H1 (cell line): ENCODE results near the gene CYP27B1. TPM values are rescaled to one million over a fixed set of nuclear protein-coding genes. Genes with fewer than 3 reads are reported as not detected.

Source experiments
- CTCF ChIA-PET: fragments of 300-600 bp; sonication (Branson Sonifier 250); formaldehyde crosslinking; loops from one replicate; lab custom pipeline; 2021; ENCODE audit not compliant: partially characterized antibody; lab: Charles Lee
- POLR2A ChIA-PET: fragments of 300-600 bp; sonication (Branson Sonifier 250); formaldehyde crosslinking; loops from one replicate; lab custom pipeline; 2021; ENCODE audit warnings: inconsistent platforms; ENCODE audit not compliant: partially characterized antibody; lab: Charles Lee
- DNase-seq, 2 experiments: peaks; one replicate each; pipeline versions ENCODE4 v3.0.0 to v3.0.0-alpha.2; 2010 to 2022; ENCODE audit warnings: low spot score in 2 of 2, low read depth in 1 of 2, mixed read lengths in 1 of 2
- FAIRE-seq: peaks from 2 replicates; lab custom pipeline; 2011; peaks lifted over from hg19 to GRCh38; lab: Jason Lieb, UNC
- H2AFZ ChIP-seq: 2 replicates; pipeline ENCODE4 v1.8.1; 2012; ENCODE audit warnings: low read length, inconsistent platforms
- H2AK5ac ChIP-seq: 2 replicates; pipeline ENCODE4 v1.6.1; 2013; ENCODE audit warnings: low read depth, low read length
- H2BK120ac ChIP-seq: replicated peaks from 2 replicates; pipeline ENCODE3; 2013; ENCODE audit warnings: low read depth, low read length, inconsistent platforms
- H2BK12ac ChIP-seq: 2 replicates; pipeline ENCODE4 v1.6.1; 2013; ENCODE audit warnings: low read depth, low read length
- H2BK15ac ChIP-seq: 2 replicates; pipeline ENCODE4 v1.6.1; 2013; ENCODE audit warnings: low read length
- H2BK20ac ChIP-seq: 2 replicates; pipeline ENCODE4 v1.6.1; 2013; ENCODE audit warnings: low read length
- H2BK5ac ChIP-seq: 2 replicates; pipeline ENCODE4 v1.6.1; 2013; ENCODE audit warnings: low read depth, low read length
- H3K14ac ChIP-seq: 2 replicates; pipeline ENCODE4 v1.6.1; 2013; ENCODE audit warnings: inconsistent platforms; ENCODE audit not compliant: insufficient read length
- H3K18ac ChIP-seq: 2 replicates; pipeline ENCODE4 v1.6.1; 2013; ENCODE audit warnings: low read length; ENCODE audit errors: extremely low read depth
- H3K23ac ChIP-seq: 2 replicates; pipeline ENCODE4 v1.6.1; 2013; ENCODE audit warnings: inconsistent platforms; ENCODE audit not compliant: insufficient read length
- H3K23me2 ChIP-seq: 2 replicates; pipeline ENCODE4 v1.6.1; 2013; ENCODE audit warnings: low read depth, low read length
- H3K27ac ChIP-seq: 2 replicates; pipeline ENCODE4 v1.6.1; 2011; ENCODE audit warnings: low read depth, low read length, inconsistent platforms
- H3K27me3 ChIP-seq, 4 experiments: replicated peaks in 1 of 4; 1 replicate in 1 of 4; 2 replicates in 3 of 4; pipeline versions ENCODE4 v1.6.1 to v1.8.1; 2011 to 2013; ENCODE audit warnings: low read length in 3 of 4, mild to moderate bottlenecking in 3 of 4, inconsistent platforms in 2 of 4, mixed read lengths in 2 of 4, moderate library complexity in 1 of 4; ENCODE audit not compliant: control insufficient read depth in 3 of 4, insufficient read depth in 3 of 4; ENCODE audit errors: extremely low read depth in 1 of 4
- H3K36me3 ChIP-seq, 4 experiments: 2 replicates each; pipeline versions ENCODE4 v1.6.1 to v1.8.1; 2011 to 2013; ENCODE audit warnings: mild to moderate bottlenecking in 4 of 4, low read length in 3 of 4, moderate library complexity in 2 of 4, control low read depth in 1 of 4, inconsistent platforms in 1 of 4; ENCODE audit not compliant: insufficient read depth in 4 of 4, control insufficient read depth in 2 of 4
- H3K4ac ChIP-seq: replicated peaks from 2 replicates; pipeline ENCODE3; 2013; ENCODE audit warnings: low read length, low read depth, mixed read lengths, inconsistent platforms; ENCODE audit not compliant: insufficient read length
- H3K4me1 ChIP-seq, 4 experiments: replicated peaks in 1 of 4; 1 replicate in 1 of 4; 2 replicates in 3 of 4; pipeline versions ENCODE4 v1.6.1 to v1.8.1; 2011 to 2013; ENCODE audit warnings: low read length in 3 of 4, inconsistent platforms in 2 of 4, mixed read lengths in 1 of 4; ENCODE audit not compliant: insufficient read depth in 4 of 4, control insufficient read depth in 3 of 4
- H3K4me2 ChIP-seq, 2 experiments: 2 replicates each; pipeline versions ENCODE4 v1.6.1 to v1.8.1; 2011 to 2013; ENCODE audit warnings: low read depth in 2 of 2, low read length in 2 of 2, control low read depth in 1 of 2, inconsistent platforms in 1 of 2, mild to moderate bottlenecking in 1 of 2; ENCODE audit not compliant: insufficient read depth in 1 of 2
- H3K4me3 ChIP-seq, 4 experiments: fragments of 200-600, 300-600 bp in 1 of 4; sonication (generic), shearing (Covaris generic), sonication (Bioruptor Twin) in 1 of 4; 2 replicates each; pipeline versions ENCODE4 v1.5.1 to v1.8.1; 2011 to 2016; ENCODE audit warnings: low read length in 4 of 4, low read depth in 3 of 4, control low read depth in 2 of 4, inconsistent platforms in 2 of 4, mild to moderate bottlenecking in 2 of 4, mixed read lengths in 1 of 4, moderate library complexity in 1 of 4; ENCODE audit not compliant: insufficient read depth in 2 of 4; ENCODE audit errors: extremely low read depth in 1 of 4
- H3K56ac ChIP-seq: replicated peaks from 2 replicates; pipeline ENCODE3; 2013; ENCODE audit warnings: low read depth, mild to moderate bottlenecking, mixed read lengths, low read length, inconsistent platforms; ENCODE audit not compliant: insufficient read length
- H3K79me1 ChIP-seq: 2 replicates; pipeline ENCODE4 v1.6.1; 2013; ENCODE audit warnings: low read depth, low read length, control low read depth
- H3K79me2 ChIP-seq, 2 experiments: 2 replicates each; pipeline versions ENCODE4 v1.6.1 to v1.8.1; 2012 to 2013; ENCODE audit warnings: low read length in 2 of 2, mild to moderate bottlenecking in 2 of 2, inconsistent platforms in 1 of 2; ENCODE audit not compliant: insufficient read depth in 2 of 2, control insufficient read depth in 1 of 2
- H3K9ac ChIP-seq, 4 experiments: replicated peaks in 1 of 4; 1 replicate in 1 of 4; 2 replicates in 3 of 4; pipeline versions ENCODE4 v1.6.1 to v1.8.1; 2011 to 2013; ENCODE audit warnings: low read depth in 3 of 4, low read length in 3 of 4, control low read depth in 2 of 4, mild to moderate bottlenecking in 2 of 4, moderate library complexity in 2 of 4, inconsistent platforms in 1 of 4; ENCODE audit errors: extremely low read depth in 1 of 4
- H3K9me3 ChIP-seq, 2 experiments: 2 replicates each; pipeline versions ENCODE4 v1.6.1 to v1.8.1; 2012 to 2013; ENCODE audit warnings: mild to moderate bottlenecking in 2 of 2, moderate library complexity in 2 of 2, control low read depth in 1 of 2, inconsistent platforms in 1 of 2, low read depth in 1 of 2, low read length in 1 of 2, mixed read lengths in 1 of 2; ENCODE audit not compliant: insufficient read depth in 2 of 2
- H4K20me1 ChIP-seq, 2 experiments: replicated peaks in 1 of 2; 2 replicates each; pipeline versions ENCODE3 to v1.8.1; 2011 to 2013; ENCODE audit warnings: inconsistent platforms in 2 of 2, low read length in 2 of 2, mild to moderate bottlenecking in 1 of 2; ENCODE audit not compliant: insufficient read depth in 2 of 2, control insufficient read depth in 1 of 2
- H4K5ac ChIP-seq: 2 replicates; pipeline ENCODE4 v1.6.1; 2013; ENCODE audit warnings: low read length, low read depth, mixed read lengths, inconsistent platforms; ENCODE audit not compliant: insufficient read length
- H4K8ac ChIP-seq: 2 replicates; pipeline ENCODE4 v1.8.0; 2013; ENCODE audit warnings: mild to moderate bottlenecking, moderate library complexity, low read length, inconsistent platforms; ENCODE audit not compliant: insufficient read depth; ENCODE audit errors: extremely low read depth
- H4K91ac ChIP-seq: replicated peaks from 2 replicates; pipeline ENCODE3; 2013; ENCODE audit warnings: low read length, mixed read lengths, inconsistent platforms; ENCODE audit not compliant: insufficient read length
- BRCA1 ChIP-seq: IDR thresholded peaks from 2 replicates; pipeline ENCODE4 v1.6.1; 2012; ENCODE audit warnings: low read depth, low read length, improper control_type of control experiment
- CEBPB ChIP-seq: IDR thresholded peaks from 2 replicates; pipeline ENCODE4 v1.6.1; 2012; ENCODE audit warnings: low read depth, low read length
- GABPA ChIP-seq: IDR thresholded peaks from 2 replicates; pipeline ENCODE4 v1.6.1; 2011; ENCODE audit warnings: mild to moderate bottlenecking, low read length, moderate library complexity, borderline replicate concordance; ENCODE audit not compliant: insufficient read depth
- RAD21 ChIP-seq, 2 experiments: IDR thresholded peaks in 1 of 2; conservative IDR thresholded peaks in 1 of 2; 2 replicates each; pipeline ENCODE4 v1.6.1; 2011; ENCODE audit warnings: low read depth in 2 of 2, low read length in 2 of 2, improper control_type of control experiment in 1 of 2, inconsistent platforms in 1 of 2, mild to moderate bottlenecking in 1 of 2, moderate library complexity in 1 of 2
- SIN3A ChIP-seq, 2 experiments: IDR thresholded peaks in 1 of 2; conservative IDR thresholded peaks in 1 of 2; 2 replicates each; pipeline ENCODE4 v1.6.1; 2011 to 2012; ENCODE audit warnings: low read length in 2 of 2, improper control_type of control experiment in 1 of 2, low read depth in 1 of 2, mild to moderate bottlenecking in 1 of 2
- WGBS, 2 experiments: shearing (Covaris generic) in 1 of 2; methylation state at CpG; one replicate each; pipeline versions ENCODE4 v1.1.6 to v1.1.7; 2013 to 2015; ENCODE audit warnings: low lambda C conversion rate in 2 of 2, mixed read lengths in 2 of 2, inconsistent platforms in 1 of 2, low coverage in 1 of 2, missing lambda C conversion rate in 1 of 2; ENCODE audit not compliant: insufficient replicate concordance in 2 of 2, insufficient coverage in 1 of 2, insufficient read length in 1 of 2; ENCODE audit errors: extremely low coverage in 1 of 2, missing lambda C conversion rate in 1 of 2; 5-methylcytosine and 5-hydroxymethylcytosine counted together
- polyA plus RNA-seq, 7 experiments: library from polyadenylated mRNA; depleted of rRNA in 3 of 7; stranded (reverse) in 5 of 7; unstranded in 2 of 7; fragments of >200 nt in 5 of 7; fragments of 200-250 nt in 2 of 7; gene quantifications; 1 replicate in 5 of 7; 2 replicates in 1 of 7; 4 replicates in 1 of 7; pipeline versions ENCODE4 v1.2.1 to v1.2.3, GENCODE V29; 2011 to 2013; ENCODE audit warnings: missing spikeins in 2 of 7, mixed read lengths in 2 of 7
- total RNA-seq: library from RNA; stranded (reverse); fragmentation: NEBNext Ultra II Directional; extraction: Animal tissue kit (Norgen Biotek cat#: 25700); gene quantifications from 2 replicates; pipeline ENCODE4 v1.2.1, GENCODE V29; 2021
- TF ChIP-seq, protein P1 (sequence below), 3 experiments: IDR thresholded peaks; 1 replicate in 2 of 3; 2 replicates in 1 of 3; pipeline versions ENCODE4 v1.5.1 to v1.6.1; 2011; ENCODE audit warnings: low read length in 3 of 3, mild to moderate bottlenecking in 3 of 3, inconsistent platforms in 2 of 3, low read depth in 1 of 3, moderate library complexity in 1 of 3; ENCODE audit not compliant: insufficient read depth in 1 of 3; ENCODE audit errors: control extremely low read depth in 1 of 3

The CYP27B1 gene
- total and polyA plus RNA-seq, 2 of the 8 experiments (the other 6 are each of a cell fraction or from before 2014, with no cell fraction given): 2.9 to 3.3 TPM

DNA sequence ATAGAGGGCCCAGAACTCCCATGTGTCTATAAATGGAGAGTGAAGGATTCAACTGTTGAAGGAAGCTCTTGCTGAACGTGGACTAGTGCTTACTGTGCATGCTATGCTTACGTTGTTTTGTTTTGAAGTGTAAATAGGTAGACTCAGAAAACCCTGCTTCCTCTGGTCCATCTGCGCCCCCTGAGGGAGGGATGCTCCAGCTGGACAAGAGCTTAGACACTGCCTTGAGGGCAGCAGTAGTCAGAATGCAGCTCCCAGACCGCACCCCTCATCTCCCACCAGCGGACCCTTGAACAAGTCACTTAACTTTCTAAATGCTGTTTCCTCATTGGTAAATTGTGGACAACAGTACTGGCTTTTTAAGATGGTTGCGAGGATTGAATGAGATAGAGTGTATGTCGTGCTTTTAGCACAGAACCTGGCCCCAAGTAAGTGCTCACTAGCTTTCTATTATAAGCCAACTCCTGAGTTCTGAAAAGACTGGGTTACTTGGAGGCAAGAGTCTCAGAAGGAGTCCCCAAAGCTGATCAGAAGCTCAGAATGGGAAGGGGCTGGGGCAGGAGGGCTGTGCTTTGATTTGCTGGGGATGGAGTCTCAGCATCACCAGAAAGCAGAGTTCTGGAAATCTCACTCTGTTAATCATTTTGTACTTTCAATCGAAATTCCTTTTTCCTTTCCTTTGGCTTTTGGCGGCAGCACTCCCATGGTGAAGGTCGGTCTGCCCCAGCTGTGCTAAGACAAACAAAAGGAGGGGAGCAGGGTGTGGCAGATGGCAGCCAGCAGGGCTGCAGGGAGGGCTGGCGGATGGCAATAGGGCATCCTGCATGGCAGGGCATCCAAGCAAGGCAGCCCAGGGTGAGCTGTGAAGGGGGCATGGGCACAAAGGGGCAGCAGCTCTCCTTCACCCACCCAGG, 43.9 kb downstream of the CYP27B1 start:
- no peak overlapping the region for H3K4me3 ChIP-seq
- no peaks in the 10 kb centered on the region for H3K9me3 ChIP-seq
- H3K56ac ChIP-seq: no peak overlapping the region
- peaks cover 12% of the 10 kb centered on the region; the same call in 1 of the 2 replicates for H3K23me2 ChIP-seq
- FAIRE-seq (no peak), DNase-seq (peak in 1 of 2 experiments; percentile 41)
- CTCF ChIA-PET: interaction anchor here (0.6 to 11.7 kb wide), 10 partner anchors 15 to 694 kb away, joined by 3 to 149 read pairs (median 4); partner anchors contain the start of genes AGAP2 and OS9
- no peak overlapping the region for H2BK120ac ChIP-seq
- H4K8ac ChIP-seq: no peak overlapping the region
- H3K79me2 ChIP-seq: no peaks in the 10 kb centered on the region
- H2BK20ac ChIP-seq: no peak overlapping the region
- TF ChIP-seq CEBPB (no peak), BRCA1 (no peak), SIN3A (conservative IDR thresholded peaks at IDR 0.05 in 1 of 2, IDR thresholded peaks at IDR 0.05 in 1 of 2; ENCODE audit: low read depth in 1 of 2, low read length in 2 of 2) (0 out of 4 replicates have a peak, but pooled peaks of 1 of the 2 experiments have one; percentile 26), GABPA (no peak), RAD21 (IDR thresholded peaks at IDR 0.05 in 1 of 2, conservative IDR thresholded peaks at IDR 0.05 in 1 of 2; ENCODE audit: low read depth in 2 of 2, low read length in 2 of 2) (no peak)
- TF ChIP-seq, protein P1, sequence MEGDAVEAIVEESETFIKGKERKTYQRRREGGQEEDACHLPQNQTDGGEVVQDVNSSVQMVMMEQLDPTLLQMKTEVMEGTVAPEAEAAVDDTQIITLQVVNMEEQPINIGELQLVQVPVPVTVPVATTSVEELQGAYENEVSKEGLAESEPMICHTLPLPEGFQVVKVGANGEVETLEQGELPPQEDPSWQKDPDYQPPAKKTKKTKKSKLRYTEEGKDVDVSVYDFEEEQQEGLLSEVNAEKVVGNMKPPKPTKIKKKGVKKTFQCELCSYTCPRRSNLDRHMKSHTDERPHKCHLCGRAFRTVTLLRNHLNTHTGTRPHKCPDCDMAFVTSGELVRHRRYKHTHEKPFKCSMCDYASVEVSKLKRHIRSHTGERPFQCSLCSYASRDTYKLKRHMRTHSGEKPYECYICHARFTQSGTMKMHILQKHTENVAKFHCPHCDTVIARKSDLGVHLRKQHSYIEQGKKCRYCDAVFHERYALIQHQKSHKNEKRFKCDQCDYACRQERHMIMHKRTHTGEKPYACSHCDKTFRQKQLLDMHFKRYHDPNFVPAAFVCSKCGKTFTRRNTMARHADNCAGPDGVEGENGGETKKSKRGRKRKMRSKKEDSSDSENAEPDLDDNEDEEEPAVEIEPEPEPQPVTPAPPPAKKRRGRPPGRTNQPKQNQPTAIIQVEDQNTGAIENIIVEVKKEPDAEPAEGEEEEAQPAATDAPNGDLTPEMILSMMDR (IDR thresholded peaks at IDR 0.05; ENCODE audit: control extremely low read depth in 1 of 3, insufficient read depth in 1 of 3, low read depth in 1 of 3, low read length in 3 of 3): no peak
- H2BK15ac ChIP-seq: no peak overlapping the region
- H3K79me1 ChIP-seq: no peaks in the 10 kb centered on the region
- no peak overlapping the region for H3K9ac ChIP-seq
- no peak overlapping the region for H2AFZ ChIP-seq
- H4K91ac ChIP-seq: no peak overlapping the region
- peaks cover 17 to 40% (median 31%) of the 10 kb centered on the region in 4 experiments for H3K27me3 ChIP-seq
- H3K14ac ChIP-seq: no peak overlapping the region
- no peak overlapping the region for H3K18ac ChIP-seq
- H3K36me3 ChIP-seq: peaks cover 0 to 12% (median 3%) of the 10 kb centered on the region in 4 experiments; a peak in 3 of 8 replicates
- H3K23ac ChIP-seq: no peak overlapping the region
- H3K4ac ChIP-seq: no peak overlapping the region
- H3K27ac ChIP-seq: no peak overlapping the region
- H2BK12ac ChIP-seq: no peak overlapping the region
- peaks cover 0 to 20% (median 13%) of the 10 kb centered on the region in 4 experiments; a peak in 5 of 7 replicates for H3K4me1 ChIP-seq
- H3K4me2 ChIP-seq: no peak overlapping the region
- H2AK5ac ChIP-seq: no peak overlapping the region
- WGBS, 2 experiments: 68% methylated on average over 11 of the region's 11 CpGs; no CpG with 5 or more reads in 1 of the 2 experiments
- H2BK5ac ChIP-seq: no peak overlapping the region
- POLR2A ChIA-PET: interaction anchor here (0.6 to 7.4 kb wide), 9 partner anchors 10 to 132 kb away, joined by 3 to 59 read pairs (median 4); partner anchors contain the start of genes AGAP2, CYP27B1, PIP4K2C and TSPAN31
- H4K5ac ChIP-seq: no peak overlapping the region
- H4K20me1 ChIP-seq: peaks cover 2 to 9% of the 10 kb centered on the region in 2 experiments
